Activated CD4-positive, alpha-beta memory T cell treated with anti-CD3 and anti-CD28 coated beads for 36 hours (primary cell): ENCODE data around the gene MYCBP2. TPM values are rescaled to one million over a fixed set of nuclear protein-coding genes. Genes with fewer than 3 reads are reported as not detected.

ENCODE experiments used
- CTCF ChIA-PET: fragments of 350-600 bp; sonication (Branson Sonifier 250); formaldehyde crosslinking; loops from one replicate; lab custom pipeline; 2021; ENCODE audit warnings: antibody characterized with exemption, inconsistent platforms; lab: Charles Lee
- POLR2A ChIA-PET: fragments of 350-600 bp; sonication (Branson Sonifier 250); formaldehyde crosslinking; loops from one replicate; lab custom pipeline; 2021; ENCODE audit warnings: antibody characterized with exemption; lab: Charles Lee
- DNase-seq: peaks from one replicate; pipeline ENCODE4 v3.0.0-alpha.2; 2020
- H3K27ac Mint-ChIP-seq: one replicate; pipeline ENCODE4 v1.8.0; 2021; ENCODE audit warnings: mixed read lengths
- H3K27me3 Mint-ChIP-seq: one replicate; pipeline ENCODE4 v1.8.0; 2021; ENCODE audit warnings: mixed read lengths
- H3K36me3 Mint-ChIP-seq: one replicate; pipeline ENCODE4 v1.8.0; 2021; ENCODE audit warnings: mixed read lengths
- H3K4me1 Mint-ChIP-seq: one replicate; pipeline ENCODE4 v1.8.0; 2021; ENCODE audit warnings: low read depth, mixed read lengths
- H3K4me3 Mint-ChIP-seq: one replicate; pipeline ENCODE4 v1.8.0; 2021; ENCODE audit warnings: mild to moderate bottlenecking, mixed read lengths
- H3K9me3 Mint-ChIP-seq: one replicate; pipeline ENCODE4 v1.8.0; 2021; ENCODE audit warnings: mixed read lengths
- intact Hi-C: fragments of 100-400 bp; cut with micrococcal nuclease; formaldehyde crosslinking; loops from one replicate; pipeline ENCODE4 v1.15.1; 2023
- total RNA-seq, 2 experiments: library from RNA; stranded (reverse); gene quantifications; one replicate each; pipeline ENCODE4 v1.2.3, GENCODE V29; 2021

Gene MYCBP2
- total RNA-seq, 2 experiments from 2014 or later: 67.3 to 79.4 TPM

GRCh38 chr13:77196052-77196618 is 130.8 kb downstream of the MYCBP2 start:
- ChIA-PET POLR2A (no interaction called here), CTCF (no interaction called here)

GRCh38 chr13:77190349-77190958 is 136.4 kb downstream of the MYCBP2 start:
- ChIA-PET CTCF (no interaction called here), POLR2A (no interaction called here)
- Mint-ChIP-seq H3K27me3 (no peaks in the 10 kb centered on the region), H3K4me1 (peaks cover 14% of the 10 kb centered on the region), H3K36me3 (peaks cover 32% of the 10 kb centered on the region), H3K9me3 (no peaks in the 10 kb centered on the region), H3K27ac (no peak overlapping the region), H3K4me3 (no peak overlapping the region)
- no peak for DNase-seq
- intact Hi-C loops: no loop called here

More at GRCh38 chr13:77196052-77196618, 130.8 kb downstream of the MYCBP2 start:
- peaks cover 16% of the 10 kb centered on the region for H3K36me3 Mint-ChIP-seq
- intact Hi-C loops: no loop called here
- no peak overlapping the region for H3K4me3 Mint-ChIP-seq
- H3K4me1 Mint-ChIP-seq: peaks cover 3% of the 10 kb centered on the region
- no peak overlapping the region for H3K27ac Mint-ChIP-seq
- DNase-seq: no peak
- no peaks in the 10 kb centered on the region for H3K9me3 Mint-ChIP-seq
- H3K27me3 Mint-ChIP-seq: no peaks in the 10 kb centered on the region

GRCh38 chr13:77185721-77186120 is 141.2 kb downstream of the MYCBP2 start:
- POLR2A ChIA-PET: no interaction called here
- DNase-seq: no peak
- H3K27me3 Mint-ChIP-seq: no peaks in the 10 kb centered on the region
- H3K9me3 Mint-ChIP-seq: no peaks in the 10 kb centered on the region
- CTCF ChIA-PET: interaction anchor here (1.2 to 2.8 kb wide), 2 partner anchors 140 to 292 kb away, joined by 3 to 11 read pairs; no protein-coding TSS in a partner anchor
- peaks cover 28% of the 10 kb centered on the region for H3K4me1 Mint-ChIP-seq
- intact Hi-C loops: loop anchor here (2.0 kb wide), 3 partner anchors 33 to 293 kb away; partner anchors contain the start of gene FBXL3
- no peak overlapping the region for H3K4me3 Mint-ChIP-seq
- H3K36me3 Mint-ChIP-seq: peaks cover 48% of the 10 kb centered on the region
- no peak overlapping the region for H3K27ac Mint-ChIP-seq

- Mint-ChIP-seq H3K36me3 (peaks cover 56% of the 10 kb centered on the region), H3K4me1 (peaks cover 22% of the 10 kb centered on the region), H3K27ac (peak overlapping the region; percentile 40), H3K27me3 (no peaks in the 10 kb centered on the region), H3K9me3 (no peaks in the 10 kb centered on the region), H3K4me3 (no peak overlapping the region)
- DNase-seq: peak; percentile 77
- intact Hi-C loops: loop anchor here (1.0 to 2.0 kb wide), 4 partner anchors 34 to 294 kb away; partner anchors contain the start of gene FBXL3
- CTCF ChIA-PET: interaction anchor here (2.8 kb wide), 1 partner anchor 294 kb away, joined by 11 read pairs; no protein-coding TSS in a partner anchor
- POLR2A ChIA-PET: no interaction called here
These were observed 142.4 kb downstream of the MYCBP2 start for GRCh38 chr13:77184455-77184854.

- POLR2A ChIA-PET: no interaction called here
- no peak for DNase-seq
- Mint-ChIP-seq H3K27me3 (no peaks in the 10 kb centered on the region), H3K4me3 (no peak overlapping the region), H3K4me1 (peaks cover 13% of the 10 kb centered on the region), H3K27ac (no peak overlapping the region), H3K9me3 (no peaks in the 10 kb centered on the region), H3K36me3 (peaks cover 55% of the 10 kb centered on the region)
- CTCF ChIA-PET: no interaction called here
- intact Hi-C loops: no loop called here
These were observed 146.9 kb downstream of the MYCBP2 start for GRCh38 chr13:77180011-77180410.

GRCh38 chr13:77177646-77178045 is 149.2 kb downstream of the MYCBP2 start:
- Mint-ChIP-seq H3K27ac (no peak overlapping the region), H3K4me1 (no peaks in the 10 kb centered on the region), H3K9me3 (no peaks in the 10 kb centered on the region), H3K27me3 (no peaks in the 10 kb centered on the region), H3K4me3 (no peak overlapping the region), H3K36me3 (peaks cover 47% of the 10 kb centered on the region)
- intact Hi-C loops: no loop called here
- CTCF ChIA-PET: no interaction called here
- DNase-seq: no peak
- POLR2A ChIA-PET: no interaction called here

- POLR2A ChIA-PET: no interaction called here
- intact Hi-C loops: no loop called here
- no peak overlapping the region for H3K4me3 Mint-ChIP-seq
- DNase-seq: no peak
- peaks cover 50% of the 10 kb centered on the region for H3K36me3 Mint-ChIP-seq
- H3K4me1 Mint-ChIP-seq: no peaks in the 10 kb centered on the region
- CTCF ChIA-PET: interaction anchor here (0.6 to 1.5 kb wide), 2 partner anchors 143 to 302 kb away, joined by 3 to 5 read pairs; no protein-coding TSS in a partner anchor
- H3K9me3 Mint-ChIP-seq: no peaks in the 10 kb centered on the region
- H3K27me3 Mint-ChIP-seq: no peaks in the 10 kb centered on the region
- no peak overlapping the region for H3K27ac Mint-ChIP-seq
These were observed 150.5 kb downstream of the MYCBP2 start for GRCh38 chr13:77176350-77176749.

GRCh38 chr13:77172650-77173049 is 154.2 kb downstream of the MYCBP2 start:
- ChIA-PET POLR2A (no interaction called here), CTCF (interaction anchor here (0.7 kb wide), 1 partner anchor 49 kb away, joined by 3 read pairs; no protein-coding TSS in a partner anchor)
- intact Hi-C loops: no loop called here
- H3K9me3 Mint-ChIP-seq: no peaks in the 10 kb centered on the region
- peak overlapping the region; percentile 38 for H3K27ac Mint-ChIP-seq
- no peak for DNase-seq
- no peaks in the 10 kb centered on the region for H3K4me1 Mint-ChIP-seq
- no peaks in the 10 kb centered on the region for H3K27me3 Mint-ChIP-seq
- H3K4me3 Mint-ChIP-seq: no peak overlapping the region
- peaks cover 45% of the 10 kb centered on the region for H3K36me3 Mint-ChIP-seq

GRCh38 chr13:77171451-77171850 is 155.4 kb downstream of the MYCBP2 start:
- Mint-ChIP-seq H3K27me3 (no peaks in the 10 kb centered on the region), H3K4me3 (no peak overlapping the region), H3K36me3 (peaks cover 39% of the 10 kb centered on the region), H3K4me1 (no peaks in the 10 kb centered on the region), H3K27ac (no peak overlapping the region), H3K9me3 (no peaks in the 10 kb centered on the region)
- DNase-seq: no peak
- intact Hi-C loops: no loop called here
- CTCF ChIA-PET: no interaction called here
- POLR2A ChIA-PET: no interaction called here

- intact Hi-C loops: no loop called here
- Mint-ChIP-seq H3K9me3 (no peaks in the 10 kb centered on the region), H3K36me3 (peaks cover 56% of the 10 kb centered on the region), H3K4me3 (no peak overlapping the region), H3K27me3 (no peaks in the 10 kb centered on the region), H3K27ac (no peak overlapping the region), H3K4me1 (no peaks in the 10 kb centered on the region)
- no peak for DNase-seq
- CTCF ChIA-PET: no interaction called here
- POLR2A ChIA-PET: no interaction called here
These were observed 158.7 kb downstream of the MYCBP2 start for GRCh38 chr13:77168237-77168636.

GRCh38 chr13:77150651-77151050 is 176.2 kb downstream of the MYCBP2 start:
- H3K4me1 Mint-ChIP-seq: no peaks in the 10 kb centered on the region
- H3K4me3 Mint-ChIP-seq: no peak overlapping the region
- intact Hi-C loops: no loop called here
- H3K27ac Mint-ChIP-seq: no peak overlapping the region
- peaks cover 33% of the 10 kb centered on the region for H3K36me3 Mint-ChIP-seq
- H3K27me3 Mint-ChIP-seq: no peaks in the 10 kb centered on the region
- CTCF ChIA-PET: no interaction called here
- POLR2A ChIA-PET: no interaction called here
- no peaks in the 10 kb centered on the region for H3K9me3 Mint-ChIP-seq
- no peak for DNase-seq

- CTCF ChIA-PET: no interaction called here
- H3K4me3 Mint-ChIP-seq: no peak overlapping the region
- no peak overlapping the region for H3K27ac Mint-ChIP-seq
- H3K4me1 Mint-ChIP-seq: no peaks in the 10 kb centered on the region
- H3K36me3 Mint-ChIP-seq: peaks cover 41% of the 10 kb centered on the region
- H3K27me3 Mint-ChIP-seq: no peaks in the 10 kb centered on the region
- DNase-seq: no peak
- no peaks in the 10 kb centered on the region for H3K9me3 Mint-ChIP-seq
- POLR2A ChIA-PET: no interaction called here
- intact Hi-C loops: no loop called here
These were observed 183.5 kb downstream of the MYCBP2 start for GRCh38 chr13:77143431-77143830.
